ENCODE measurements around the gene SUSD3.
A peak's percentile ranks its signal among the peaks of the same experiment; 100 is the strongest.
"Not testable (repeated sequence)": the region's sequence is repeated elsewhere in the genome, so short reads cannot be mapped to it uniquely, and the experiment has no call there.

Gene SUSD3

DNA sequence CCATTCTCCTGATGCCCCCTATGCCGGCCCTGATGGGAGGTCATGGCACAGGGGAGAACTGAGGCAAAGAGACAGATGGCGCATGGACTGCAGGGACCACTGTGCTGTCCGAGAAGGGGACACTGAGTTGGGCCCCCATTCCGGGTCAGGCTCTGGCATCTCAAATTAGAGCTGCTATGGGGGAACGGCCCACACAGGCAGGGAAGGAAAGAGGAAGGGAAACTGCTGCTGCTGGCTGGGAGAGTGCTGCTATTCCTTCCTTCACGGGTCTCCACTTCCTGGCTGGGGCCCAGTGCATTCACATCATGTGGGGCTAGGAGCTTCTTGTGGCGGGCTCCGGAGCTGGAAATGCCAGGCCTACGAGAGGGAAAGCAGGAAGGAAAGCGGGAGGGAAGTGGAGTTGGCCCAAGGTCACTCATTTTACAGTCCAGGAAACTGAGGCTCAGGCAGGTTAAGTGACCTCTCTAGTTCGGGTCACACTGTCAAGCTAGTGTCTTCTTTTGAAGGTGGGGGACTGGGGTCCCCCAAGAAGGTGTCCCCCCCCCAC, 36.2 kb downstream of the SUSD3 start:
- no peak for DNase-seq

GRCh38 chr9:93095205-93096130, 37.0 kb downstream of the SUSD3 start:
- DNase-seq: peak; percentile 100

- DNase-seq: peak; percentile 53
Measured at GRCh38 chr9:93096131-93096802, 37.8 kb downstream of the SUSD3 start, which contains the start of gene CARD19. Gene CARD19, plus strand, starts transcription at chr9:93096217. Its CDS starts 129 bp downstream, at chr9:93096346.

- no peak for DNase-seq
Measured at GRCh38 chr9:93096811-93097382, 38.4 kb downstream of the SUSD3 start.

GRCh38 chr9:93097511-93098201, 39.2 kb downstream of the SUSD3 start:
- no peak for DNase-seq

DNA sequence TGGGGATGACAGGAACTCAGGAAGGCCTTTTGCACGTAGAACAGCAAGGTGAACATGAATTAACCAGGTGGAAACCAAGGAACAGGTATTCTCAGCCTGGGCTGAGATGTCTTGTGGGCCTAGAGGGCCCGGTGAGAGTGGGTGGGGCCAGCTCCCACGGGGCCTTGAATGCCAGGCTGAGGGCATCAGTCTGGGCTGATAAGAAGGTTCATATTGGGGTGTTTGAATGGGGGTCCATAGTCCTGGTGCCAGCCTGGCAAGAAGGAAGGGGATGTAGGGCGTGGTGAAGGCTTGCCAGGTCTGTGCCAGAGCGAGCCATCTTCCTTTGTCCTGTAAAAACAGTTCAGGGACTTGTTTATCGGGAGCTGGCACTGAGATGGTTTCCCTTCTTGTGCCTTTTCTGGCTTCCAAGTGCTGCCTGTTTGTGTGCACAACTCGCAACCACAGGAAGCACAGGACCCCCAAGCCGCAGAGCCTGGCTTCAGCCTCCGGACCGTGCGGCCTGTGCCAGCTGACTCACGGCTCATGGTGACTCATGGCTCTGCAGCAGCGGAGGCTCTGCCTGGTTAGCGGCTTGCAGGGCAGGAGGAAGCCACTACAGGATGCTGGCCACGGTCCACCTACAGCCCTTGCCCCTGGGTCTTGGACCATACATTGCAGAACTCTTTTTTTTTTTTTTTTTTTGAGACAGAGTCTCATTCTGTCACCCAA, 39.9 kb downstream of the SUSD3 start:
- no peak for DNase-seq

DNA sequence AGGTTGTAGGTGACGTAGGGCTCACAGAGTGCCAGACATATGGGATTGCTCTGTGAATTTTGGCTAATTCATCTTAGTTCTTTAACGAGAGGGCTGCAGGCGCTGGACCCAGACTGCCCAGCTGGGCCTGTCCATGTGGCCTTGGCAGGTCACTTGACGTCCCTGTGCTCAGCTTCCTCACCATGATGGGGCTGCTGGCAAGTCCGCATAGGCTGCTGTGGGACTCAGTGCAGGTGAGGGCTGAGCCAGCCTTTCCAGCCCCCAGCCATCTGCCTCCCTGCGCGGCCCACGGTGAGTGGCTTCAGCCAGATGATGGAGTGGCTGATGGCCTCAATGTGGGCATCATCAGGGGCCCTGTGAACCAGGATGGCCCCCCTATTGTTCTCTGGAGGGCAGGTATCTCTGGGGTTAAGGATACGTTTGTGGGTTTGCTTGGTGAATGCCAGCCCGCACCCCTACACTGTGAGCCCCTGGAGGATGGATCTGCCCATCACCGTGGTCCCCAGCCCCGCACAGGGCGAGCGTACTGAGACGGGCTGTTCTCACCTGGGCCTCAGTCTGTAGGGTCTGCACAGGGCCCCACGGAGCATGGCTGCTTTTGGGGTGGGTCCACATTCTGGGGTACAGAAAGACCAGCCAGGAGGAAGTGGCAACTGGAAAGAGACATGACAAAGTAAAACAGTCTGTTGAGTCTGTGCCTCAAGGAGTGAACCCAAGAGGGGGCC, 41.2 kb downstream of the SUSD3 start:
- no peak for DNase-seq

GRCh38 chr9:93100276-93100636, 41.8 kb downstream of the SUSD3 start:
- DNase-seq: no peak

GRCh38 chr9:93101086-93101485, 42.6 kb downstream of the SUSD3 start:
- not testable (repeated sequence) for DNase-seq

DNA sequence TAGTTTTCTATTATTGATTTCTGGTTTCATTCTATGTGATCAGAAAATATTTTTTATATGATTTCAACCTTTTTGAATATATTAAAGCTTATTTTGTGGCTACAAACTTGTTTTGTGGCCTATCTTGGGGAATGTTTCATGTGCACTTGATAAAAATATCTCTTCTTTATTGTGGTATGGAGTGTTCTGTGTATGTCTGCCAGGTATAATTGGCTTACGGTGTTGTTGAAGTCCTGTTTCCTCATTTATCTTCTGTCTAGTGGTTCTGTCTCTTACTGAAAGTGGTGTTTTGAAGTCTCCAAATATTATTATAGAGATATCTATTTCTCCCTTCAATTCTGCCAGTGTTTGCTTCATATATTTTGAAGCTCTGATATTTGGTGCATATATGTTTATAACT, 47.1 kb downstream of the SUSD3 start:
- DNase-seq: no peak

- no peak for DNase-seq
Measured at GRCh38 chr9:93107151-93107824, 48.8 kb downstream of the SUSD3 start.

DNA sequence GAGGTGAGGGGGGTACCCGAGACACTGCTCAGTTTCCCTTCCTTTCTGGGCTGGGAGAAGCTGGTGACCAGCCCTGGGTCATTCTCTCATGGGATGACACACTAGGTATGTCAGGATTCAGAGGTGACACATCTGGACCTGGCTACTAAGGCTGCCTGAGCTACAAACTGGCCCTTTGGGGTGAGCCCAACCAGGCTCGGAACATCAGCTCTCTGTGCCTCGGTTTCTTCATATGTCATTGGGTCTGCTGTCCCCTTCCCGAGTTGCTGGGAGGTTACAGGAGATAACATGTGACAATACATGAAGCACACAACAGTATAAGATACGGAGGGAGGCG, 49.3 kb downstream of the SUSD3 start:
- DNase-seq: no peak

GRCh38 chr9:93108291-93109041, 50.0 kb downstream of the SUSD3 start:
- DNase-seq: no peak

GRCh38 chr9:93110311-93110855, 51.9 kb downstream of the SUSD3 start:
- no peak for DNase-seq

DNA sequence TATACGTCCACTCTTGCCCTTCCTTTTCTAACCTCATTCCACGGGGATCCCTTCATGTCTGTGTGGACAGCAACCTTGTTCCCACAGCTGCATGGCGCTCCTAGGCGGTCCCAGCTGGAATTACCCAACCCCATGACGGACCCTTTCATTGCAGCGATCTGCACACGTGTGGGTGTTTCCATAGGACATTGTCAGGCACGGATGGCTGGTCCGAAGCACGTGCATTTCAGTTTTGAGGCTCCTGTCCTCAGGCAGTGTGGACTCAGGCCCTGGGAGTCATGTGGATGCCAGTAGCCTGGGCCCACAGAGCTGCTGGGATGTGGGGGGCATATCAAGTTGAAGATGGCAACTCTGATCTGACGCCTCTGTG, 52.5 kb downstream of the SUSD3 start:
- no peak for DNase-seq

- no peak for DNase-seq
Measured at GRCh38 chr9:93111371-93112115, 53.0 kb downstream of the SUSD3 start.

DNA sequence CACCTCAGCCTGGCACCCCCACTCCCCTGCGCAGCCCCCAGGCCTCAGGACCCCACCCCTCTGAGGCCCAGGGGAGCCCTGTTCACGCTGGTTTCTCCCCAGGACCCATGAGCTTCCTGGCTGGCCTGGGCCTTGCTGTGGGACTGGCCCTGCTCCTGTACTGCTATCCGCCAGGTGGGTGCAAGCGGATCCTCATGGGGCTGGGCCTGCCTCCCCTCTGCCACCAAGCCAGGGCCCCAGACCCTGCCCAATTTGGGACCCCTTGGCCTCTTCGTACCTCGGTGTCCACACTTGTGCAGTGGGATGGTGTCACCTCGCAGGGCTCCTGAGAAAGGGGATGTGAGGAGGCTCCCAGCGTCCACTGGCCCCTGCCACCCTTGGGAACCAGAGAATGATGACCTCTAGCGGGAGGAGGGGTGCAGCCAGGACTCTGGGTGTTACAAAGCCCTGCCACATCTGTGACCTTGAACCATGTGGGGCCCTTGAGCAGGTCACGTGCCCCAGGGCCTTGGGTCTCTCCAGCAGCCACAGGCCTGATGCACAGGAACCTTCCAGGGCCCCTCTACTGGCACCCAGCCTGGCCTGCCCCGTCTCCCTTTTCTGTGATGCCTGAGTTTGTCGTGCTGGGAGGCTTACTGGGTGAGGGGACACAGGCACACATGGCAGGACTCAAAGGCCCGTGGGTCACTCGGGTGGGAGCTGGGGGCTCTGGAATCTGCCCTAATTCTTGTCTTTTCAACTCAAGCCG, 53.8 kb downstream of the SUSD3 start:
- DNase-seq: no peak

DNA sequence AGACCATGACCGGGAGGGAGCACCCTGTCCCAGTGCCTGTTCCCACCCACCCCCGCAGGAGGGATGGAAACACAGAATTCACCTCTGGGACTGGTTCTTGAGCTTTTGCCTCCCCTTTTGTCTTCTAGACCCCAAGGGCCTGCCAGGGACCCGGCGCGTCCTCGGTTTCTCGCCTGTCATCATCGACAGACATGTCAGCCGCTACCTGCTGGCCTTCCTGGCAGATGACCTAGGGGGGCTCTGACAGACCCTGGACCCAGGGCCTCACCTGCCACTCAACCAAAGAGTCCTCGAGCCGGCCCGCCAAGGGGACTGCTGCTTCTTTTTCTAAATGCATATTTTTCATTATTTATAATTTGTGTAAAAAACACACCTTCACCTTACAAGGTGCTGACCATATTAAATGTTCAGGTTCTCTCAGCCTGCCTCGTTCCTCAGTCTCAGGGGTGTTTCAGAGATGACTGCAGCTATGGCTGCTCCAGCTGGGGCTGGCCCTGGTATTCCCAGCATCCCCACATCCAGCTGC, 54.4 kb downstream of the SUSD3 start:
- DNase-seq: no peak

Data from effector CD8-positive, alpha-beta T cell (primary cell).